H9 (cell line): Measurements from ENCODE around the gene CRY1. TPM values are rescaled to one million over a fixed set of nuclear protein-coding genes. Genes with fewer than 3 reads are reported as not detected.

Source experiments
- DNase-seq: peaks from one replicate; pipeline ENCODE4 v3.0.0-alpha.2; 2017
- H2AFZ ChIP-seq: one replicate; pipeline ENCODE4 v1.6.1; 2013; ENCODE audit warnings: mild to moderate bottlenecking, low read length, control low read depth, moderate library complexity
- H2AK5ac ChIP-seq: 2 replicates; pipeline ENCODE4 v1.6.1; 2013; ENCODE audit warnings: low read length, control low read depth, mixed read lengths; ENCODE audit not compliant: insufficient read length
- H2BK120ac ChIP-seq: one replicate; pipeline ENCODE4 v1.6.1; 2013; ENCODE audit warnings: low read depth, mild to moderate bottlenecking, low read length, control low read depth, inconsistent platforms; ENCODE audit not compliant: poor library complexity, severe bottlenecking
- H2BK12ac ChIP-seq: 2 replicates; pipeline ENCODE4 v1.6.1; 2013; ENCODE audit warnings: low read length, control low read depth, mixed read lengths, low read depth; ENCODE audit not compliant: insufficient read length
- H2BK15ac ChIP-seq: 2 replicates; pipeline ENCODE4 v1.6.1; 2013; ENCODE audit warnings: low read depth, low read length, control low read depth
- H2BK20ac ChIP-seq: one replicate; pipeline ENCODE4 v1.6.1; 2013; ENCODE audit warnings: low read depth, mild to moderate bottlenecking, low read length, control low read depth, inconsistent platforms; ENCODE audit not compliant: poor library complexity, severe bottlenecking
- H2BK5ac ChIP-seq: 2 replicates; pipeline ENCODE4 v1.6.1; 2013; ENCODE audit warnings: low read length, control low read depth, mixed read lengths; ENCODE audit not compliant: insufficient read length
- H3K14ac ChIP-seq: 2 replicates; pipeline ENCODE4 v1.6.1; 2013; ENCODE audit warnings: low read length, control low read depth; ENCODE audit not compliant: insufficient read depth
- H3K18ac ChIP-seq: 2 replicates; pipeline ENCODE4 v1.6.1; 2013; ENCODE audit warnings: low read depth, mild to moderate bottlenecking, mixed read lengths, low read length, control low read depth; ENCODE audit not compliant: insufficient read length
- H3K23ac ChIP-seq: 2 replicates; pipeline ENCODE4 v1.6.1; 2013; ENCODE audit warnings: low read length, control low read depth, mixed read lengths, low read depth; ENCODE audit not compliant: insufficient read length
- H3K23me2 ChIP-seq: 2 replicates; pipeline ENCODE4 v1.6.1; 2013; ENCODE audit warnings: low read depth, mild to moderate bottlenecking, mixed read lengths, low read length, control low read depth; ENCODE audit not compliant: insufficient read length, poor library complexity, severe bottlenecking
- H3K27ac ChIP-seq: 2 replicates; pipeline ENCODE4 v1.5.1; 2013; ENCODE audit warnings: low read length, control low read depth, mixed read lengths, low read depth; ENCODE audit not compliant: insufficient read length
- H3K27me3 ChIP-seq: 2 replicates; pipeline ENCODE4 v1.6.1; 2013; ENCODE audit warnings: low read length, control low read depth, inconsistent platforms; ENCODE audit not compliant: insufficient read depth
- H3K4ac ChIP-seq: 2 replicates; pipeline ENCODE4 v1.6.1; 2013; ENCODE audit warnings: low read depth, mild to moderate bottlenecking, control low read depth, inconsistent platforms, low read length, moderate library complexity
- H3K4me1 ChIP-seq: 2 replicates; pipeline ENCODE4 v1.6.1; 2013; ENCODE audit warnings: low read length, control low read depth, inconsistent platforms; ENCODE audit not compliant: insufficient read depth
- H3K4me2 ChIP-seq: 2 replicates; pipeline ENCODE4 v1.6.1; 2013; ENCODE audit warnings: low read length, control low read depth, mixed read lengths; ENCODE audit not compliant: insufficient read length, insufficient read depth
- H3K56ac ChIP-seq: 2 replicates; pipeline ENCODE4 v1.6.1; 2013; ENCODE audit warnings: low read depth, mild to moderate bottlenecking, mixed read lengths, low read length, control low read depth; ENCODE audit not compliant: insufficient read length
- H3K79me1 ChIP-seq: 2 replicates; pipeline ENCODE4 v1.6.1; 2013; ENCODE audit warnings: low read depth, mild to moderate bottlenecking, moderate library complexity, low read length, control low read depth, inconsistent platforms; ENCODE audit not compliant: insufficient read depth, poor library complexity, severe bottlenecking
- H3K79me2 ChIP-seq: 2 replicates; pipeline ENCODE4 v1.6.1; 2013; ENCODE audit warnings: low read length, control low read depth, inconsistent platforms; ENCODE audit not compliant: insufficient read depth
- H3K9ac ChIP-seq: 2 replicates; pipeline ENCODE4 v1.6.1; 2013; ENCODE audit warnings: low read length, control low read depth, mixed read lengths; ENCODE audit not compliant: insufficient read length; ENCODE audit errors: extremely low read depth
- H3K9me3 ChIP-seq: one replicate; pipeline ENCODE4 v1.6.1; 2013; ENCODE audit warnings: low read depth, low read length, inconsistent platforms; ENCODE audit not compliant: control insufficient read depth
- H3T11ph ChIP-seq: one replicate; pipeline ENCODE4 v1.6.1; 2013; ENCODE audit warnings: mild to moderate bottlenecking, low read length, control low read depth, inconsistent platforms
- H4K20me1 ChIP-seq: one replicate; pipeline ENCODE4 v1.6.1; 2013; ENCODE audit not compliant: control insufficient read depth, insufficient read length, insufficient read depth
- H4K5ac ChIP-seq: 2 replicates; pipeline ENCODE4 v1.6.1; 2013; ENCODE audit warnings: low read depth, mild to moderate bottlenecking, mixed read lengths, low read length, control low read depth; ENCODE audit not compliant: insufficient read length
- H4K8ac ChIP-seq: replicated peaks from 2 replicates; pipeline ENCODE4 v1.6.1; 2013; ENCODE audit warnings: low read length, control low read depth, mixed read lengths, low read depth; ENCODE audit not compliant: insufficient read length
- H4K91ac ChIP-seq: 2 replicates; pipeline ENCODE4 v1.6.1; 2013; ENCODE audit warnings: low read depth, mild to moderate bottlenecking, moderate library complexity, mixed read lengths, low read length, control low read depth; ENCODE audit not compliant: insufficient read length
- H3K27ac Mint-ChIP-seq, 3 experiments: 2 replicates in 2 of 3; 3 replicates in 1 of 3; pipeline ENCODE4 v1.8.0; 2020 to 2021; ENCODE audit warnings: mixed read lengths in 3 of 3, mild to moderate bottlenecking in 1 of 3, moderate library complexity in 1 of 3
- H3K27me3 Mint-ChIP-seq: 2 replicates; pipeline ENCODE4 v1.8.0; 2021; ENCODE audit warnings: low read depth, mild to moderate bottlenecking, moderate library complexity, mixed read lengths
- H3K36me3 Mint-ChIP-seq, 3 experiments: 2 replicates in 2 of 3; 3 replicates in 1 of 3; pipeline ENCODE4 v1.8.0; 2020 to 2021; ENCODE audit warnings: low read depth in 3 of 3, mixed read lengths in 3 of 3; ENCODE audit not compliant: insufficient read depth in 1 of 3
- H3K4me1 Mint-ChIP-seq, 2 experiments: 2 replicates each; pipeline ENCODE4 v1.8.0; 2020; ENCODE audit warnings: mixed read lengths in 2 of 2
- H3K4me3 Mint-ChIP-seq, 2 experiments: 2 replicates in 1 of 2; 3 replicates in 1 of 2; pipeline ENCODE4 v1.8.0; 2020 to 2021; ENCODE audit warnings: mild to moderate bottlenecking in 2 of 2, mixed read lengths in 2 of 2, moderate library complexity in 1 of 2
- H3K9me3 Mint-ChIP-seq, 2 experiments: 2 replicates in 1 of 2; 3 replicates in 1 of 2; pipeline ENCODE4 v1.8.0; 2020; ENCODE audit warnings: mild to moderate bottlenecking in 2 of 2, mixed read lengths in 2 of 2, moderate library complexity in 1 of 2
- WGBS: extraction: QIAGEN DNeasy Blood & Tissue Kit; methylation state at CpG from one replicate; pipeline ENCODE4 v1.1.7; 2013; ENCODE audit warnings: missing lambda C conversion rate, low lambda C conversion rate, mixed read lengths; ENCODE audit not compliant: insufficient read length; ENCODE audit errors: extremely low coverage; 5-methylcytosine and 5-hydroxymethylcytosine counted together
- total RNA-seq: library from RNA; stranded (reverse); gene quantifications from 2 replicates; pipeline ENCODE4 v1.2.1, GENCODE V29; 2021
- TF ChIP-seq, protein P1 (sequence below): fragments of 200-600 bp; sonication (generic); conservative IDR thresholded peaks from 3 replicates; pipeline ENCODE4 v1.8.0; 2021; ENCODE audit warnings: antibody characterized with exemption, mild to moderate bottlenecking

Gene CRY1
- total RNA-seq, 1 experiment from 2014 or later = 23.5 TPM

- Histone ChIP-seq H3K4me1 (no peaks in the 10 kb centered on the region), H3K9ac (no peak overlapping the region), H3K23ac (no peak overlapping the region), H2BK120ac (no peak overlapping the region), H3K56ac (no peak overlapping the region), H2AK5ac (no peak overlapping the region), H4K91ac (no peak overlapping the region), H3K18ac (no peak overlapping the region), H2BK20ac (no peak overlapping the region), H3K4me2 (no peak overlapping the region), H3T11ph (no peak overlapping the region), H3K27me3 (no peaks in the 10 kb centered on the region), H3K4ac (no peak overlapping the region), H3K79me2 (no peaks in the 10 kb centered on the region), H2AFZ (no peak overlapping the region), H3K14ac (no peak overlapping the region), H2BK12ac (no peak overlapping the region), H4K20me1 (no peaks in the 10 kb centered on the region), H4K8ac (no peak overlapping the region), H2BK5ac (no peak overlapping the region), H4K5ac (no peak overlapping the region), H3K23me2 (no peaks in the 10 kb centered on the region), H3K27ac (no peak overlapping the region), H3K9me3 (no peaks in the 10 kb centered on the region), H2BK15ac (no peak overlapping the region), H3K79me1 (no peaks in the 10 kb centered on the region)
- H3K4me3 Mint-ChIP-seq = no peak overlapping the region
- TF ChIP-seq, protein P1, sequence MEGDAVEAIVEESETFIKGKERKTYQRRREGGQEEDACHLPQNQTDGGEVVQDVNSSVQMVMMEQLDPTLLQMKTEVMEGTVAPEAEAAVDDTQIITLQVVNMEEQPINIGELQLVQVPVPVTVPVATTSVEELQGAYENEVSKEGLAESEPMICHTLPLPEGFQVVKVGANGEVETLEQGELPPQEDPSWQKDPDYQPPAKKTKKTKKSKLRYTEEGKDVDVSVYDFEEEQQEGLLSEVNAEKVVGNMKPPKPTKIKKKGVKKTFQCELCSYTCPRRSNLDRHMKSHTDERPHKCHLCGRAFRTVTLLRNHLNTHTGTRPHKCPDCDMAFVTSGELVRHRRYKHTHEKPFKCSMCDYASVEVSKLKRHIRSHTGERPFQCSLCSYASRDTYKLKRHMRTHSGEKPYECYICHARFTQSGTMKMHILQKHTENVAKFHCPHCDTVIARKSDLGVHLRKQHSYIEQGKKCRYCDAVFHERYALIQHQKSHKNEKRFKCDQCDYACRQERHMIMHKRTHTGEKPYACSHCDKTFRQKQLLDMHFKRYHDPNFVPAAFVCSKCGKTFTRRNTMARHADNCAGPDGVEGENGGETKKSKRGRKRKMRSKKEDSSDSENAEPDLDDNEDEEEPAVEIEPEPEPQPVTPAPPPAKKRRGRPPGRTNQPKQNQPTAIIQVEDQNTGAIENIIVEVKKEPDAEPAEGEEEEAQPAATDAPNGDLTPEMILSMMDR = no peak
- 0 out of 7 replicates have a peak, but pooled peaks cover 0 to 3% (median 0%) of the 10 kb centered on the region in 3 experiments for H3K36me3 Mint-ChIP-seq
- DNase-seq = no peak
- H3K27me3 Mint-ChIP-seq = peaks cover 1% of the 10 kb centered on the region; the same call in 1 of the 2 replicates
- WGBS = no CpG with 5 or more reads among the region's 4 CpGs
- H3K4me1 Mint-ChIP-seq = peaks cover 17 to 18% of the 10 kb centered on the region in 2 experiments
- H3K9me3 Mint-ChIP-seq = peaks cover 1 to 3% of the 10 kb centered on the region in 2 experiments; a peak in 3 of 5 replicates
- H3K27ac Mint-ChIP-seq = no peak overlapping the region
Measured at GRCh38 chr12:107118624-107119023, 25.3 kb upstream of the CRY1 start.
